GM19193 (cell line): Measurements from ENCODE around the gene MTMR10.

Source experiments
- POLR2A ChIP-seq: IDR thresholded peaks from 4 replicates; pipeline ENCODE4 v1.6.1; 2011; ENCODE audit not compliant: insufficient read depth, insufficient read length; ENCODE audit errors: extremely low read depth

The MTMR10 gene

DNA sequence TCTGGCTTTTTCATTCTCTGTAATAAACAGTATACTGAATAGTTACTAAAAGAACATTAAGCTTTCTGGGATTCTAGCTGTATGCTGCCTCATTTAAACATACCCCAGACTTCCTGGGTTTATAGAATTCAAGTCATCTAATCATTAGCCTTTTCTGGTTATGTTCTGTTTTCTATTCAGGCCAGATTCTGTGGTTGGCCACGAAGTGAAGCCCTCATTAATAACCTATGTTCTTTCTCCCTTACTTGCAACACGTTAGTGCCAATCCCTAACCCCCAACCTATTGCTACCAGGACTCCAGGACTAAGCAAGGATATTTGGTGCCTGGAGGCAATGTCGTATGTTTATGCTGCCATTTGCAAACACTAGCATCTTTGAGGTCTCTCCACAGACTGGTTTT, 28.6 kb upstream of the MTMR10 start:
- TF ChIP-seq POLR2A, result no peak

- no peak for TF ChIP-seq POLR2A
Observed at GRCh38 chr15:31017311-31017710, 25.9 kb upstream of the MTMR10 start.

DNA sequence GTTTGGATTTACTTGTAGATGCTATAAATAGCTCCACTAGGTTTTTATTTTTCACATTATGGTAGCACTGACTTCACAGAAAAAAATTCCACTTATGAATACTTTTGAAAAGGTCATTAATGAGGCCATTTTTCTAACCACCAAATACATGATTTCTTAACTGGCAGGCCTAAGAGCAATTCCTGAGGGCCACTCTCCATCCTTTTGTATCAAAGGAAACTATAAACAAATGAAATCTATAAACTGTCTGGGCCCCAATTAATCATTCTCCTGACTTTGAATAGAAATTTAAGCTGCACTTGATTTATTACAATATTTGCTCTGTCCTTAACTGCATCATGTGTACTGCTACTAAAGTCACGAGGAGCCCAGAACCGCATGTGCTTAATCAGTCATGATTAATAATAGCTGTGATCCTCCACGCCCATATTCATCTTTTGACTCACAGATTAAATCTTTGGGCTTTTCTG, 25.1 kb upstream of the MTMR10 start:
- no peak for TF ChIP-seq POLR2A

DNA sequence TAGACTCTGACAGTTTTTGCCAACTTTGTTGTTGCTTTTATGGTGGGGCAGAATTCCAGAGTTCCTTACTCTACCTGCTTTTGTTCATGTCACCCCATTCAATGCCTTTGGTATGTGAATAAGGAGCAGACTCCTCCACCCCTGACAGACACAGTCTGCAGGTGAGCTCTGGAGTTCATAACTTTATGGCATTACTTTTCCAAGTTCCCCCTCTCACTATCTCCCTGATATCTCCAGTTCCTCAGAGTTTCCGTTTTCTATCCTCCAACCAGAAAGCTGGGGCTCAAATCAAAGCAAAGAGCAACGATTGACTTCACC, 23.1 kb upstream of the MTMR10 start:
- no peak for TF ChIP-seq POLR2A

DNA sequence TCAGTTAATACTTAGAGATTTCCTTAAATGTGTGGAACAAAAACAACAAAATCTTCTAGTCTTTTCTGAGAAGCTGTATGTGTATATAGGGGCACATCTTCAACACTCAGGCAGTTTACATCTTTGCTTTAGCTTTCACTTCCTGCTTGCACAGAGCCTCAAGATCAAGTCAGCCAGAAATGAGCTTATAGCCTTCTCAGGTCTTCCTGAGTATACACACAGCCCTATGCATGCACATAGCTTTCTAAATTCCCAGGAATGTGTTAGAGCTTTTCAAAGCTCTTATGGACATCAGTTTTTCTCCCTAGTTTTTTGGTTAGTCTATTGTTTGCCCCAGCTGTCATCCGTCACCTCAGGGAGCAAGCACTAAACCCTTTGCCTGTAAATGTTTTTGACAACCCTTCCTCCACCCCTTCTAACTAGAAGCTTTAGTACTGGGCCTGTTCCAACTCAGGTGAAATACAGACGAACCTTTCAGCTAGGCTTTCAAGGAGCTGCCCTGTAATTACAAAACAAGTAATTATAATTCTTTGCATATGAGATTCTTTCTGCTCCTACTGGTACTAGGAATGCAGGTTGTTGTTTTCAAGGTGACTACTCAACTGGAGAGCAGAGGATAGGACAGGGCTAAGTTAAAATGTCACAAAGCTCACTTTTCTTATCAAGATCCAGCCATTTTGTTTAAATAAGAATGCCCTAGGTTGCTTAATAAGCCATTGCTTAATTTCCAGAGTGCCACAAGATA, 22.6 kb upstream of the MTMR10 start:
- no peak for TF ChIP-seq POLR2A

DNA sequence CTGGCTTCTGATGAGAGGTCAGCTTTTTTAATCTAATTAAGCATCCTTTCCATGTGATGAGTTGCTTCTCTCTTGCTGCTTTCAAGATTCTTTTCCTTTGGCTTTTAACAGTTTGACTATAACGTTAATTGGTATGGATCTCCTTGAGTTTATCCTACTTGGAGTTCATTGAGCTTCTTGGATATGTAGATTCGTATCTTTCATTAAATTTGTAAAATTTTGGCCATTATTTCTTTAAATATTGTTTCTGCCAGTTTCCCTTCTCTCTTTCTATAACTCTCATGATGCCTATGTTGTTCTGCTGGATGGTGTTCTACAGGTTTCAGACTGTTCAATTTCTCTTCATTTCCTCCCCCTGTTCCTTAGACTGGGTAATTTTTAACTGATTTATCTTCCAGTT, 21.0 kb upstream of the MTMR10 start:
- no peak for TF ChIP-seq POLR2A

- no peak for TF ChIP-seq POLR2A
Observed at GRCh38 chr15:31010036-31010435, 18.6 kb upstream of the MTMR10 start.

- TF ChIP-seq POLR2A, result no peak
Observed at GRCh38 chr15:31005660-31006059, 14.2 kb upstream of the MTMR10 start.

- TF ChIP-seq POLR2A, result no peak
Observed at GRCh38 chr15:31004220-31004733, 12.8 kb upstream of the MTMR10 start.

GRCh38 chr15:31001702-31002101, 10.3 kb upstream of the MTMR10 start:
- TF ChIP-seq POLR2A, result no peak

GRCh38 chr15:30999729-31000128, 8.3 kb upstream of the MTMR10 start:
- TF ChIP-seq POLR2A, result no peak

DNA sequence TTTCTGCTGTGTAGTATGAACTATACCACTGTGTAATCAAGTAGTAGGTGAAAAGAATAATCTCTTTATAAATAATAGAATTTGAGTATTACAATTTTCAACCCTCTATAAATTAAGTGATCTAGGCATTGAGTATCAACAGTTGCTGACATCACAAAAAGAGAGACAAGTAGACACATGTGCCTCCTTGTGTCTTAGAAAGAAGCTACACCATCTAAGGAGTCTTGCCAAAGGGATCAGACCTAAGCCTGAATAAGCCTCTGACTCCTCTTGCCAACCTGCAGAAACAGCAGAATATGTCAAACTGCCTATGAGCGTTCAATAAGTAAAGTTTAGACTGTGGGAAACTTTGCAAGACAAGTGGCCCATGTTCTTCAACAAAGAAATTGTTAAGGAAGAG, 5.8 kb upstream of the MTMR10 start:
- TF ChIP-seq POLR2A, result no peak

- TF ChIP-seq POLR2A, result no peak
Observed at GRCh38 chr15:30992249-30992864, 929 bp upstream of the MTMR10 start.

DNA sequence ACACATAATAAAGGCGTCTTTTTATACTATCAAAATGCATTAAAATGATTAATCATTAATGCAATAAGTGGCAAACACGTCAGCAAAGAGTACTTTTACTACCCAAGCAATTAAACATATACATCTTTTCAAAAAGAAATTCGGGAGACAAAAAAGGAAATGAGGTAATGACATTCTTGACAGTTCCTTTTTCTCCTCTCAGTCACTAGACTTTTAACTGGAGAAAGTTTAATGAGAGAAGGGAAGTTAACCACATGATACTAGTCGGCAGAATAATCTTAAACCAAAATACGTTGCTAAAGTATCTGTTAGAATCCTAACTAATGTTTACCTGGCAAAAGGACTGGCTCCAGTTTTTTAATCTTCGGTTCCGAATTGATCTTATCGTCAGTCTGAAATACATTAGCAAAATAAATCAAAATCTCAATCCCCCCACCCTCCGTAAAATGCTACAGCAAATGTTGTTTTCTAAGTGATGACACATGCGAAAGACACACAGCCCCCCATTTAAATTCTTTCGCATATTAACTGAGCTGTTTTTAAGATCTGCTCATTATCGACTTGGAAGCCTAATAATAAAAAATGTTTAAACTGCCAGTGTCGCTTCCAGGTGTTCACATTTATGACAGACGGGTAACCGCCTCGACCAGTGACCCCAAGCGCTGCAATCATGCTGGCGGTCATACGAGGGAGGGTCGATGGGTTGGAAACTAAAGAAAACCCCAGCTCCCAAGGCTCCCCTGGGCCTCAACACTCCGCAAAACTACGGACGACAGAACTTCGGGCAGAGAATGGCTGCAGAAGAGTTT, 778 bp downstream of the MTMR10 start:
- no peak for TF ChIP-seq POLR2A

DNA sequence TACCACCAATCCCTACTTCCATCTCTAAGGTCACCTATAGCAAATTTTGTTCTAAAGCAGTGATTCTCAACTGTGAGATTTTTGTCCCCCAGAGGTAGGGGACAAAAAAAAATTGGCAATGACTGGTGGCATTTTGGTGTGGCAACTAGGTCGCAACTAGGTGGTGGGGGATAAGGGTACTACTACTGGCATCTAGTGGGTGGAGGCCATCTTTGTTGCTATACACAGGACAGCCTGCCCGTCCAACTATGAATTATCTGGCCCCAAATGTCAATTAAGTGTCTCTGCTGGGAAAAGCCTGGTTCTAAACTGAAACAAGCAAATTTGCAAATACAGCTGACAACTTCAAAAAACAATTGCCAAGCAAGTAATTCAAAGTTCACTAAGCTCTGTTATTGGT, 1.4 kb downstream of the MTMR10 start:
- no peak for TF ChIP-seq POLR2A
